KMS-11 (cell line): ENCODE data around the gene MAST3.

Experiments used
- H2AFZ ChIP-seq: fragments of 200-600 bp; sonication (generic); 2 replicates; pipeline ENCODE4 v1.6.1; 2016; ENCODE audit warnings: antibody characterized with exemption, mixed run types, low read depth
- H3K27ac ChIP-seq: fragments of 200-600 bp; sonication (generic); 2 replicates; pipeline ENCODE4 v1.6.1; 2016; ENCODE audit warnings: mild to moderate bottlenecking, mixed run types
- H3K27me3 ChIP-seq: fragments of 200-600 bp; sonication (generic); 2 replicates; pipeline ENCODE4 v1.6.1; 2017; ENCODE audit warnings: mild to moderate bottlenecking, low read depth, mixed run types, moderate library complexity; ENCODE audit not compliant: insufficient read depth
- H3K36me3 ChIP-seq: fragments of 200-600 bp; sonication (generic); 2 replicates; pipeline ENCODE4 v1.6.1; 2017; ENCODE audit warnings: mild to moderate bottlenecking, mixed run types; ENCODE audit not compliant: insufficient read depth
- H3K4me1 ChIP-seq: fragments of 200-600 bp; sonication (generic); 2 replicates; pipeline ENCODE4 v1.6.1; 2016; ENCODE audit warnings: mild to moderate bottlenecking, low read depth, mixed run types; ENCODE audit not compliant: poor library complexity, severe bottlenecking
- H3K4me2 ChIP-seq: fragments of 200-600 bp; sonication (generic); 2 replicates; pipeline ENCODE4 v1.7.0; 2016; ENCODE audit warnings: mild to moderate bottlenecking, mixed run types
- H3K4me3 ChIP-seq: fragments of 200-600 bp; sonication (generic); IDR thresholded peaks from 2 replicates; pipeline ENCODE4 v1.6.1; 2017; ENCODE audit warnings: low read depth, low read length, mixed read lengths; ENCODE audit not compliant: insufficient read depth
- H3K79me2 ChIP-seq: fragments of 200-600 bp; sonication (generic); 2 replicates; pipeline ENCODE4 v1.6.1; 2016; ENCODE audit warnings: low read depth, mixed run types; ENCODE audit not compliant: insufficient read depth
- H3K9ac ChIP-seq: fragments of 200-600 bp; sonication (generic); 2 replicates; pipeline ENCODE4 v1.6.1; 2016; ENCODE audit warnings: mild to moderate bottlenecking, mixed run types
- H4K20me1 ChIP-seq: fragments of 200-600 bp; sonication (generic); 2 replicates; pipeline ENCODE4 v1.6.1; 2016; ENCODE audit warnings: mild to moderate bottlenecking, mixed run types; ENCODE audit not compliant: insufficient read depth
- TF ChIP-seq, protein P1 (sequence below): fragments of 200-600 bp; sonication (generic); conservative IDR thresholded peaks from 2 replicates; pipeline ENCODE4 v1.6.1; 2017; ENCODE audit warnings: low read depth, mild to moderate bottlenecking, antibody characterized with exemption, low read length, moderate library complexity, mixed read lengths

The MAST3 gene

DNA sequence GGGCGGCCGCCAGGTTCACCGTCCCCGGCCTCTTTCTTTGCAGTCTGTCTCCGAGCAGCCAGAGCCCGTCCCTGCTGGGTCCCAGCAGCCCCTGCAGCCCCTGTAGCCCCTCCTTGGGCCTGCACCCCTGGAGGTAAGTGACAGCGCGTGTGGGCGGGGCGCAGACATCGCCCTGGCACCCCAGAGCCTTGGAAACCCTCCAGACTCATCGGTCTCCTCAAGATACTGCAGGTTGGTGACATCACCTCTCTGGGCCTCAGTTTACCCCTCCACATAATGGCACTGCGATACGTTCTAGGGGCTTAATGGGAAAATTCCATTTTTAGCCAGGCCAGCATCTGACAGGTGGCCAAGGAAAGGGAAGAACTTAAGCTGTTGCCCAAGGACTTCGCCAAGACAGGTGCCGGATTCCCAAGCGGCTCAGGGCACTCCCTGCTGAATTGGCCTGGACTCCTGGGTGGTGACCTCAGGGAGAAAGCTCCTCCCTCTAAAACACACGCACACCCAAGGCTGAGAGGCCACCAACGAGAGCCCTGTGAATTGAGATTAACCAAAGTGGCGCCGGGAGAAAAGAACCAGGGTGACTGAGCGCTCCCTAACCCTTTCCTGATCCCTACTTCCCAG, 13.1 kb downstream of the MAST3 start:
- TF ChIP-seq, protein P1, sequence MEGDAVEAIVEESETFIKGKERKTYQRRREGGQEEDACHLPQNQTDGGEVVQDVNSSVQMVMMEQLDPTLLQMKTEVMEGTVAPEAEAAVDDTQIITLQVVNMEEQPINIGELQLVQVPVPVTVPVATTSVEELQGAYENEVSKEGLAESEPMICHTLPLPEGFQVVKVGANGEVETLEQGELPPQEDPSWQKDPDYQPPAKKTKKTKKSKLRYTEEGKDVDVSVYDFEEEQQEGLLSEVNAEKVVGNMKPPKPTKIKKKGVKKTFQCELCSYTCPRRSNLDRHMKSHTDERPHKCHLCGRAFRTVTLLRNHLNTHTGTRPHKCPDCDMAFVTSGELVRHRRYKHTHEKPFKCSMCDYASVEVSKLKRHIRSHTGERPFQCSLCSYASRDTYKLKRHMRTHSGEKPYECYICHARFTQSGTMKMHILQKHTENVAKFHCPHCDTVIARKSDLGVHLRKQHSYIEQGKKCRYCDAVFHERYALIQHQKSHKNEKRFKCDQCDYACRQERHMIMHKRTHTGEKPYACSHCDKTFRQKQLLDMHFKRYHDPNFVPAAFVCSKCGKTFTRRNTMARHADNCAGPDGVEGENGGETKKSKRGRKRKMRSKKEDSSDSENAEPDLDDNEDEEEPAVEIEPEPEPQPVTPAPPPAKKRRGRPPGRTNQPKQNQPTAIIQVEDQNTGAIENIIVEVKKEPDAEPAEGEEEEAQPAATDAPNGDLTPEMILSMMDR = no peak
- H3K27me3 ChIP-seq = no peaks in the 10 kb centered on the region; the same call in 1 of the 2 replicates
- H4K20me1 ChIP-seq = no peaks in the 10 kb centered on the region
- no peak overlapping the region for H3K27ac ChIP-seq
- peak overlapping the region; percentile 92; the same call in 1 of the 2 replicates for H2AFZ ChIP-seq
- H3K4me3 ChIP-seq = no peak overlapping the region
- no peaks in the 10 kb centered on the region for H3K79me2 ChIP-seq
- peaks cover 29% of the 10 kb centered on the region for H3K4me1 ChIP-seq
- H3K9ac ChIP-seq = no peak overlapping the region
- peak overlapping the region; percentile 89 for H3K4me2 ChIP-seq
- H3K36me3 ChIP-seq = no peaks in the 10 kb centered on the region

GRCh38 chr19:18112989-18113478, 15.5 kb downstream of the MAST3 start:
- H4K20me1 ChIP-seq = no peaks in the 10 kb centered on the region
- H3K36me3 ChIP-seq = no peaks in the 10 kb centered on the region
- no peak overlapping the region for H3K4me2 ChIP-seq
- peaks cover 28% of the 10 kb centered on the region for H3K4me1 ChIP-seq
- no peak overlapping the region for H3K4me3 ChIP-seq
- no peak overlapping the region for H3K27ac ChIP-seq
- no peak overlapping the region for H3K9ac ChIP-seq
- H3K79me2 ChIP-seq = no peaks in the 10 kb centered on the region
- no peaks in the 10 kb centered on the region; the same call in 1 of the 2 replicates for H3K27me3 ChIP-seq
- H2AFZ ChIP-seq = peak overlapping the region; percentile 41; the same call in 1 of the 2 replicates
- TF ChIP-seq, protein P1 = peak; percentile 79

- no peak overlapping the region for H3K4me2 ChIP-seq
- no peak overlapping the region for H3K4me3 ChIP-seq
- TF ChIP-seq, protein P1 = no peak
- no peaks in the 10 kb centered on the region; the same call in 1 of the 2 replicates for H3K27me3 ChIP-seq
- H3K9ac ChIP-seq = no peak overlapping the region
- no peak overlapping the region for H3K27ac ChIP-seq
- no peaks in the 10 kb centered on the region for H3K79me2 ChIP-seq
- H2AFZ ChIP-seq = no peak overlapping the region
- H4K20me1 ChIP-seq = no peaks in the 10 kb centered on the region
- peaks cover 32% of the 10 kb centered on the region for H3K4me1 ChIP-seq
- H3K36me3 ChIP-seq = no peaks in the 10 kb centered on the region
Measured at GRCh38 chr19:18113827-18114226, 16.2 kb downstream of the MAST3 start.

GRCh38 chr19:18114483-18114882, 16.9 kb downstream of the MAST3 start:
- TF ChIP-seq, protein P1 = no peak

More at GRCh38 chr19:18114483-18114882, 16.9 kb downstream of the MAST3 start:
- Histone ChIP-seq H3K4me2 (no peak overlapping the region), H3K79me2 (no peaks in the 10 kb centered on the region), H3K36me3 (no peaks in the 10 kb centered on the region), H3K27ac (no peak overlapping the region), H3K4me3 (no peak overlapping the region), H2AFZ (no peak overlapping the region), H3K4me1 (peaks cover 32% of the 10 kb centered on the region), H4K20me1 (no peaks in the 10 kb centered on the region), H3K27me3 (no peaks in the 10 kb centered on the region), H3K9ac (no peak overlapping the region)
